NT2/D1 (cell line): ENCODE data around the gene PDCD7.
"Not testable (repeated sequence)": the region's sequence is repeated elsewhere in the genome, so short reads cannot be mapped to it uniquely, and the experiment has no call there.

ENCODE experiments used
- DNase-seq: peaks from one replicate; pipeline ENCODE4 v3.0.0-alpha.2; 2011; ENCODE audit warnings: low read depth, low spot score
- H3K27me3 ChIP-seq: 2 replicates; pipeline ENCODE4 v1.6.0; 2011; ENCODE audit warnings: mild to moderate bottlenecking; ENCODE audit not compliant: insufficient read length, insufficient read depth
- H3K36me3 ChIP-seq: 2 replicates; pipeline ENCODE4 v1.6.1; 2011; ENCODE audit warnings: mild to moderate bottlenecking, low read length, mixed read lengths; ENCODE audit not compliant: insufficient read depth, insufficient read length
- H3K4me1 ChIP-seq: 2 replicates; pipeline ENCODE4 v1.5.1; 2011; ENCODE audit not compliant: insufficient read depth, insufficient read length
- H3K4me3 ChIP-seq: 2 replicates; pipeline ENCODE4 v1.5.1; 2011; ENCODE audit warnings: low read depth; ENCODE audit not compliant: insufficient read length
- H3K9ac ChIP-seq: 2 replicates; pipeline ENCODE4 v1.6.0; 2011; ENCODE audit warnings: low read depth; ENCODE audit not compliant: insufficient read length
- H3K9me3 ChIP-seq: 2 replicates; pipeline ENCODE4 v1.5.1; 2011; ENCODE audit warnings: mild to moderate bottlenecking, low read length; ENCODE audit not compliant: insufficient read depth
- SUZ12 ChIP-seq: IDR thresholded peaks from 2 replicates; pipeline ENCODE4 v1.6.1; 2011; ENCODE audit not compliant: insufficient read length, insufficient read depth; ENCODE audit errors: extremely low read depth
- YY1 ChIP-seq: IDR thresholded peaks from 2 replicates; pipeline ENCODE4 v1.6.1; 2011; ENCODE audit not compliant: insufficient read length, insufficient read depth
- ZNF274 ChIP-seq: IDR thresholded peaks from 2 replicates; pipeline ENCODE4 v1.6.1; 2011; ENCODE audit warnings: mild to moderate bottlenecking, low read depth, low read length

The PDCD7 gene, protein sequence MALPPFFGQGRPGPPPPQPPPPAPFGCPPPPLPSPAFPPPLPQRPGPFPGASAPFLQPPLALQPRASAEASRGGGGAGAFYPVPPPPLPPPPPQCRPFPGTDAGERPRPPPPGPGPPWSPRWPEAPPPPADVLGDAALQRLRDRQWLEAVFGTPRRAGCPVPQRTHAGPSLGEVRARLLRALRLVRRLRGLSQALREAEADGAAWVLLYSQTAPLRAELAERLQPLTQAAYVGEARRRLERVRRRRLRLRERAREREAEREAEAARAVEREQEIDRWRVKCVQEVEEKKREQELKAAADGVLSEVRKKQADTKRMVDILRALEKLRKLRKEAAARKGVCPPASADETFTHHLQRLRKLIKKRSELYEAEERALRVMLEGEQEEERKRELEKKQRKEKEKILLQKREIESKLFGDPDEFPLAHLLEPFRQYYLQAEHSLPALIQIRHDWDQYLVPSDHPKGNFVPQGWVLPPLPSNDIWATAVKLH

GRCh38 chr15:65133548-65134200 is at the start of gene PDCD7:
PDCD7 (minus strand) TSS chr15:65133808; CDS start chr15:65133781, 27 bp downstream.
- peak; percentile 93 for DNase-seq
- Histone ChIP-seq H3K36me3 (peaks cover 22% of the 10 kb centered on the region), H3K4me3 (peak within 1 kb of the TSS; percentile 66), H3K4me1 (no peaks in the 10 kb centered on the region), H3K27me3 (no peaks in the 10 kb centered on the region), H3K9me3 (peaks cover 29% of the 10 kb centered on the region), H3K9ac (peak within 1 kb of the TSS; percentile 94)
- no peak for TF ChIP-seq SUZ12

- H3K9ac ChIP-seq, result no peak overlapping the region
Observed at GRCh38 chr15:65182538-65182937, 48.9 kb upstream of the PDCD7 start.

GRCh38 chr15:65181582-65182353 is 48.2 kb upstream of the PDCD7 start:
- H3K4me1 ChIP-seq, DNase-seq, H3K9ac ChIP-seq, H3K9me3 ChIP-seq, H3K4me3 ChIP-seq, H3K27me3 ChIP-seq: not testable (repeated sequence)
- peaks cover 40% of the 10 kb centered on the region for H3K36me3 ChIP-seq

More at GRCh38 chr15:65182538-65182937, 48.9 kb upstream of the PDCD7 start:
- DNase-seq, result no peak
- Histone ChIP-seq H3K4me1 (no peaks in the 10 kb centered on the region), H3K27me3 (no peaks in the 10 kb centered on the region), H3K9me3 (no peaks in the 10 kb centered on the region), H3K36me3 (peaks cover 32% of the 10 kb centered on the region), H3K4me3 (no peak overlapping the region)
- no peak for TF ChIP-seq SUZ12
- TF ChIP-seq ZNF274, result no peak
- no peak for TF ChIP-seq YY1

DNA sequence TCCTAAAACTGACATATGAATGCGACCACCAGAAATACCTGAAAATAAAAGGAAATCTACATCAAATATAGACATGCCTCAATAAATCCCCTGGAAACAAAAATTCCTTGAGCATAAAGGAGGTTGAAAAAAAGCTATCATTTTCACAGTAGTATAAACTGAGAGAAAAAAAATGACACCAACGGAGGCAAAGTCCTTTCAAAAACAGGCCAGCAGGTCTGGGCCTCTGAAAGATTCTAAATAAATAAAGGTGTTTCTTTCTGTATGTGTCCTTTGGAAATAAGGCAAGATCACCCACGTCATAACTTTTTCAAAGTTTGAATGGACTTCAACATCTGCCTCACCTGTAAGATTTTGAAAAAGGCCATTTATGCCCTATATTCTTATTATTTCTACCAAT is 46.6 kb upstream of the PDCD7 start:
- Histone ChIP-seq H3K36me3 (peaks cover 48% of the 10 kb centered on the region), H3K9ac (no peak overlapping the region)

GRCh38 chr15:65177901-65178300 is 44.3 kb upstream of the PDCD7 start:
- peaks cover 62% of the 10 kb centered on the region for H3K36me3 ChIP-seq
- no peak overlapping the region for H3K4me3 ChIP-seq
- no peak for TF ChIP-seq ZNF274
- no peak for TF ChIP-seq YY1
- no peak for TF ChIP-seq SUZ12
- no peak overlapping the region for H3K9ac ChIP-seq
- peaks cover under 1% of the 10 kb centered on the region for H3K4me1 ChIP-seq
- H3K9me3 ChIP-seq, result no peaks in the 10 kb centered on the region
- H3K27me3 ChIP-seq, result no peaks in the 10 kb centered on the region
- no peak for DNase-seq

More for the DNA sequence above, 46.6 kb upstream of the PDCD7 start:
- TF ChIP-seq YY1 (no peak), ZNF274 (no peak), SUZ12 (no peak)
- H3K4me1 ChIP-seq, result no peaks in the 10 kb centered on the region
- no peak for DNase-seq
- H3K9me3 ChIP-seq, result no peaks in the 10 kb centered on the region
- H3K27me3 ChIP-seq, result no peaks in the 10 kb centered on the region
- no peak overlapping the region for H3K4me3 ChIP-seq

GRCh38 chr15:65176056-65176455 is 42.4 kb upstream of the PDCD7 start:
- no peak overlapping the region for H3K9ac ChIP-seq
- no peaks in the 10 kb centered on the region for H3K9me3 ChIP-seq
- TF ChIP-seq YY1 (no peak), SUZ12 (no peak), ZNF274 (no peak)
- H3K4me1 ChIP-seq, result peaks cover 3% of the 10 kb centered on the region
- peaks cover 64% of the 10 kb centered on the region for H3K36me3 ChIP-seq
- no peaks in the 10 kb centered on the region for H3K27me3 ChIP-seq
- DNase-seq, result no peak
- H3K4me3 ChIP-seq, result no peak overlapping the region

DNA sequence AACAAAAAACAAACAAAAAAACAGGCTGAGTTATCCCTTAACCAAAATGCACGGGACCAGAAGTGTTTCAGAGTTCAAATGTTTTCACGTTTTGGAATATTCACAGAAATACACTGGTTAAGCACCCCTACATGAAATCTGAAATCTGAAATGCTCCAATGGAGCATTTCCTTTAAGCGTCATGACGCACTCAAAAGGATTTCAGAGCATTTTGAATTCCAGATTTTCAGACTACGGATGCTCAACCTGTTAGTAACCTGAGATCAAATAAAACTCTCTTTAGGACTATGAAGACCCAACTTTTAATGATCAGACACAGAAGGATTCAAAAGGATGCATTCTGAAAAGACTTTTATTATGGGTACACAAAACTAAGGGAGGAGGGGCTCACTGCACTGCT is 41.9 kb upstream of the PDCD7 start:
- no peaks in the 10 kb centered on the region for H3K27me3 ChIP-seq
- no peak overlapping the region for H3K9ac ChIP-seq
- TF ChIP-seq ZNF274, result no peak
- TF ChIP-seq SUZ12, result no peak
- no peak for TF ChIP-seq YY1
- peaks cover 3% of the 10 kb centered on the region for H3K4me1 ChIP-seq
- H3K4me3 ChIP-seq, result no peak overlapping the region
- no peak for DNase-seq
- H3K36me3 ChIP-seq, result peaks cover 66% of the 10 kb centered on the region
- H3K9me3 ChIP-seq, result no peaks in the 10 kb centered on the region
